ENCODE measurements around the gene PER1.

- no peak for TF ChIP-seq POLR2A (IDR thresholded peaks at IDR 0.05)
- TF ChIP-seq, protein P1, sequence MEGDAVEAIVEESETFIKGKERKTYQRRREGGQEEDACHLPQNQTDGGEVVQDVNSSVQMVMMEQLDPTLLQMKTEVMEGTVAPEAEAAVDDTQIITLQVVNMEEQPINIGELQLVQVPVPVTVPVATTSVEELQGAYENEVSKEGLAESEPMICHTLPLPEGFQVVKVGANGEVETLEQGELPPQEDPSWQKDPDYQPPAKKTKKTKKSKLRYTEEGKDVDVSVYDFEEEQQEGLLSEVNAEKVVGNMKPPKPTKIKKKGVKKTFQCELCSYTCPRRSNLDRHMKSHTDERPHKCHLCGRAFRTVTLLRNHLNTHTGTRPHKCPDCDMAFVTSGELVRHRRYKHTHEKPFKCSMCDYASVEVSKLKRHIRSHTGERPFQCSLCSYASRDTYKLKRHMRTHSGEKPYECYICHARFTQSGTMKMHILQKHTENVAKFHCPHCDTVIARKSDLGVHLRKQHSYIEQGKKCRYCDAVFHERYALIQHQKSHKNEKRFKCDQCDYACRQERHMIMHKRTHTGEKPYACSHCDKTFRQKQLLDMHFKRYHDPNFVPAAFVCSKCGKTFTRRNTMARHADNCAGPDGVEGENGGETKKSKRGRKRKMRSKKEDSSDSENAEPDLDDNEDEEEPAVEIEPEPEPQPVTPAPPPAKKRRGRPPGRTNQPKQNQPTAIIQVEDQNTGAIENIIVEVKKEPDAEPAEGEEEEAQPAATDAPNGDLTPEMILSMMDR (IDR thresholded peaks at IDR 0.05): no peak
Observed at GRCh38 chr17:8186446-8186786, 34.2 kb upstream of the PER1 start.
